ENCODE results near the gene LTO1.

- no peak for TF ChIP-seq POLR2A (IDR thresholded peaks at IDR 0.05)
- no peak for TF ChIP-seq CTCF (IDR thresholded peaks at IDR 0.05)
These were observed 7.2 kb downstream of the LTO1 start for GRCh38 chr11:69667619-69668604.
